Activated T-helper 1 cell treated with anti-CD3 and anti-CD28 coated beads, Interleukin-2, amount 50 U/mL, for 16 hours (primary cell): ENCODE data around the gene RTN1.
"Not testable (repeated sequence)": the region's sequence is repeated elsewhere in the genome, so short reads cannot be mapped to it uniquely, and the experiment has no call there.

Experiments used
- DNase-seq, 2 donors: peaks; one replicate each; pipeline ENCODE4 v3.0.0-alpha.2; 2020; ENCODE audit warnings: low read depth in 1 of 2, low spot score in 1 of 2

The RTN1 gene

DNA sequence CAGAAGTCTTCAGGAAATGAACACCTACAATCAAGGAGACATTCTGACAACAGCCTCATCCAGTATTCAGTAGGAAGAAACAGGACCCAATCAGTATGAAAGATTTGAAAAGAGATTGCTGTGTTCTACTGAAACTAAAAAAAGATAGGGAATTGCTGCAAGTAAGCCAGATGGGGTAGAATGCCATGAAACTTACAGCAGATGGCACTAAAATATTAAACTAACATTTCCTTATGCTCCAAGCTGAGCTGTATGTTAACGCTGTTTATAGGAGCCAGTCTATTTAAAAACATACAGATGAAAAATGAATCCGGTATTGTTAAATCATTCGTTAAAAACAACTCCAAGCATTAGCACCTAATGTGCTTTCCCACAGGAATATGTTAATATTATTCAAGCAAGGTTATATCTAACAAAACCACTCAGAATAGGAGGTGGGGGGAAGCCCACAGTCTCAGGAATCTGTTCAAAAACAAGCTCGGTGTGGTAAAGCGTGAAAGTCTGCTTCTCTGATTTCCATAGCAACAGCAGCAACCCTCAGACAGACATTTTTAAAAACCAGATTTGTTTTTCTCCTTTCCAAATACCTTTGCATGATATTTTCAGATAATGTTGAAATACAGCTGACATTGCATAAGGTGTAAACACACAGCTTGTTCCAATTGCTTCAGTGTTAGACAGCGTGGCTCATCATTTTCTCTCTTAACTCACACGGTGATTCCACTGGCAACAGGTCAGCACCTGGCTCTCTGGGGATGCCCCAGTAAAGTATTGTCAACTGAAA is 162.6 kb downstream of the RTN1 start:
- no peak for DNase-seq

DNA sequence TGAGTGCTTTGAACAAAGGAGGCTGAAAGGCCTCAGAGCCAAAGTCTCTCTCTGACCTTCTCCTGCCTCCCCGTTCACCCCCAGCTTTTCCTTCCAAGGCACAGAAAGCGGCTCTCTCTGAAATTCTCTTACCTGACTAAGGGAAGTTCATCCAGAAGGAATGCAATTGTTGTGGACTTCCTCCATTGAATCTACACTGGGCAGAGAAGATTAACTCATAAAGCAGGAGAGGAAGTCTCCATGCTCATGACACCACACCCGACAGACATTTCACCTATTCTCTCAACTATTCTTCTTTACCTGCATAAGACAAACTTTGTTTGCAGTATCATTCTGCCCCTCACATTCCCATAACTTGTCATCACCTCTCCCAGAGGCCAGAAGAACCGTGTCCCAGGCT is 164.7 kb downstream of the RTN1 start:
- no peak for DNase-seq

DNA sequence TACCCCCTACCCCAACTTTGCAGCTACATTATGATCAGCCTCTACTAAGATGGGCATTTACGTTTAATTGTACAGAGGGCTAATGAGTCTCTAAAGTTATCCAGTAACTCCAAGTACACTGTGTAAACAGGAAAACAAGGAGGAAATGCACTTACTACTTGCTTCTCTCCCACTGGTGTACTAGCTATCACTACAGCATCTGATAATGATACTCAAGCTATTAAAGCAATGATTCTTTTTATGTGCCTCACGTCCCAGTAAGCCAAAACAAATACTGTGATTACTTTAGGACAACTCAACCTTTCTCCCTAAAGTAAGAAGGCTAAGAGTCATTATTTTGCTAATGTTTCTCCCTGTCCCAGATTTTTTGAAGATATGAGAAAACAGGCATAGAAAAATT is 165.3 kb downstream of the RTN1 start:
- no peak for DNase-seq

- DNase-seq, result no peak
Observed at GRCh38 chr14:59704054-59704645, 166.4 kb downstream of the RTN1 start.

DNA sequence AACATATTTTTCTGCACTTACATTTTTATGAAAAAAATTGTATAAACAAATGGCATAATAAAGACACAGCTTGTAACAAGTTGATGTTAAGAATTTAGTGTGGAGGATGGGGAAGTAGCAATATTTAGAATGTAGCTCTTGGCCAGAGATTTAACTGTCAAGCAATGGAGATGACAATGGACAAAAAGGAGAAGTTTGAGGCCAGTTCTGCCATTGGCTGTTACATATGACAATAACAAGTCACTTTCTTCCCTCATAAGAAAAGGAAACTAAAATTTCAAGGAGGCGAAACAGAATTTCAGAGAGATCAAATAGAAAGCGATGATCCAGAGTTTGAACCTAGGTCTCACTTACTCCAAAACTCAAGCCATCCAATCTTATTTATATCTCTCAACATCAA is 171.1 kb downstream of the RTN1 start:
- no peak for DNase-seq

GRCh38 chr14:59698793-59699192 is 171.8 kb downstream of the RTN1 start:
- no peak for DNase-seq

- DNase-seq, result no peak
Observed at GRCh38 chr14:59695198-59695597, 175.4 kb downstream of the RTN1 start.

DNA sequence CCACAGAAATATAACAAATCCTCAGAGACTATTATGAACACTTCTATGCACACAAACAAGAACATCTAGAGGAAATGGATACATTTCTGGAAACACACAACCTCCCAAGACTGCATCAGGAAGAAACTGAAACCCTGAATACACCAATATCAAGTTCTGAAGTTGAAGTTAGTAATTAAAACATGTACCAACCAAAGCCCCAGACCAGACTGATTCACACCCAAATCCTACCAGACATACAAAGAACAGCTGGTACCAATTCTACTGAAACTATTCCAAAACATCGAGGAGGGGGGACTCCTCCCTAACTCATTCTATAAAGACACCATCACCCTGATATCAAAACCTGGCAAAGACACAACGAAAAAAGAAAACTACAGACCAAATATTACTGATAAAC is 179.3 kb downstream of the RTN1 start:
- DNase-seq, result no peak

DNA sequence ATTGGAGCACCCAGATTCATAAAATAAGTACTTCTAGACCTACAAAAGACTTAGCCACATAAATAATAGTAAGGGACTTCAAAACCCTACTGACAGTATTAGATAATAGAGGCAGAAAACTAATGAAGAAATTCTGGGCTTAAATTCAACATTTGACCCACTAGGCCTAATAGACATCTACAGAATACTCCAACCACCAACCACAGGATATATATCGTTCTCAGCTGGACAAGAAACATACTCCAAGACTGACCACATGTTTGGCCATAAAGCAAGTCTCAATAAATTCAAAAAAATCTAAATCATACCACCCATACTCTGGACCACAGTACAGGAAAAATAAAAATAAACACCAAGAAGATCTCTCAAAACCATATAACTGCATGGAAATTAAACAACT is 180.2 kb downstream of the RTN1 start:
- no peak for DNase-seq

DNA sequence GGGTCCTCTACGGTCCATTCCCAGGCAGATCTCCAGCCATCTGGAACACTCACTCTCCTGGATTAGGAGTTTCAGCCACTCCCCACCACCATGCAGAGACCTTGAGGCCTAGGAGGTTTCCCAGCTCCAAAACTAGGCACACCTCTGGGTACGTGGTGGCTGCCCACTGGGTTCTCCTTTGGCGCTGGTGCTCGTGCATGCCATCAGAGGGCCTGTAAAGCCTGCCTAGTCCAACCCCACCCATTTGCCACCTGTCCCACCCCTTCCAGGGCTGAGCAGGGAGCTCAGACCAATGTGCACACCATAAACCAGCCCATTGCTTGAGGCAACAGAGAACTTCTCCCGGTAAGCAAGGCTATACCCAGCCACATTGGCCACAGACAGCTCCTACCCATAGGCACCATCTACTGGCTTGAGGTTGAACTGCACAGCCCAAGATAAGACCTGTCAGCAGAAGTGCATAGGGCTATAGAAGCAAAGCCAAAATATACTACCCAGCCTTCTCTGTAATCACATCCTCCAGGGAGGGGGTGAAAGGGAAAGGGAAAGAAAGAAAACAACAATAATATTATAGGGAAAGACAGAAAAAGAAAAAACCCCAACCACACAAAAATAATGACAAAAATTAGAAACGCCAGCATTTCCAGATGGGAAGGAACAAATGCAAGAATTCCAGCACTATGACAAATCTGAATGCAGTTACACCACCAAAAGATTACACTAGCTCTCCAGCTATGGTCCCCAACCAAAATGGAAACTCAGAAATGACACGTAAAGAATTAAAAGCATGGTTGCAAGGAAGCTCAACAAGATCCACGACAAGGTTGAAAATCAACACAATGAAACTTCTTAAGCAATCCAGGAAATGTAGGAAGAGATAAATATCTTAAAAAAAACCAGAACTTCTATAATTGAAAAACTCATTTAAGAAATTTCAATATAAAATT is 182.1 kb downstream of the RTN1 start:
- no peak for DNase-seq

DNA sequence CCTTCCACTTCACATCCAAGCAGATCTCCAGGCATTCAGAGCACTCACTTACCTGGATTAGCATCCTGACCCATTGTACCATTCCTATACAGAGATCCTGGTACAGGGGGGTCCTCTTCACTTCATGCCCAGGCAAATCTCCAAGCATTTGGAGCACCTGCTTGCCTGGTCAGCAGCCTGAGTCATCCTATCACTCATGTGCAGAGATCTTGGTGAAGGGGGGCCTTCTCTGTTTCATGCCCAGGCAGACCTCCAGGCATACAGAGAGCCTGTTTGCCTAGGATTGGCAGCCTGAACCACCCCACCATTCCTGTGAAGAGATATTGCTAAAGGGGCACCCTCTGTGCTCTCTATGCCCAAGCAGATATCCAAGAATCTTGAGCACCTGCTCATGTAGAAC is 182.9 kb downstream of the RTN1 start:
- no peak for DNase-seq

GRCh38 chr14:59679872-59680271 is 190.7 kb downstream of the RTN1 start:
- DNase-seq, result no peak

- DNase-seq, result no peak
Observed at GRCh38 chr14:59678352-59678751, 192.2 kb downstream of the RTN1 start.

GRCh38 chr14:59677771-59678231 is 192.8 kb downstream of the RTN1 start:
- no peak for DNase-seq

DNA sequence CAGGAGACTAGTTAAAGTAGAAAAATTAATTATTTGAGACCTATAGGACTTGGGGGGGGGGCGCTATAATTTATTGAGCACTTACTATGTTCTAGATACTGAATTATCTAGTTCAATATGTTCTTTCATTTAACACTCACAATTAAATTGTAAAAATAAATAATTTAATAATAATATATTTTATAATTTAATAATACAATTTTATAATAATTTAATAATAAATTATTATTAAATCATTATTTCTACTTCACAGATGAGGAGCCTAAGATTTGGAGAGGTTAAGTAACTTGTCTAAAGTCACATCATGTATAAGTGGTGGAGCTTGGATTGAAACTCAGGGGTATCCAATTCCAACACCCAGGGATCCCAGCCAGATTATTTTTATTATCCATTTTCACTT is 195.2 kb downstream of the RTN1 start:
- DNase-seq, result no peak

- no peak for DNase-seq
Observed at GRCh38 chr14:59664741-59665140, 205.8 kb downstream of the RTN1 start.

DNA sequence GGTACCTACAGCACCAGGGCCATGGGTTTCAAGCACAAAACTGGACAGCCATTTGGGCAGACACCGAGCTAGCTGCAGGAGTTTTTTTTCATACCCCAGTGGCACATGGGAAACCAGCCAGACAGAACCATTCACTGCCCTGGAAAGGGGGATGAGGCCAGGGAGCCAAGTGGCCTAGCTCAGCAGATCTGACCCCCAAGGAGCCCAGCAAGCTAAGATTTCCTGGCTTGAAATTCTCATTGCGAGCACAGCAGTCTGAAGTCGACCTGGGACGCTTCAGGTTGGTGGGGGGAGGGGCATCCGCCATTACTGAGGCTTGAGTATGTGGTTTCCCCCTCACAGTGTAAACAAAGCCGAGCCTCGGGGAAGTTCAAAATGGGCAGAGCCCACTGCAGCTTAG is 212.8 kb downstream of the RTN1 start:
- DNase-seq, result no peak

- no peak for DNase-seq
Observed at GRCh38 chr14:59656473-59656872, 214.1 kb downstream of the RTN1 start.

- not testable (repeated sequence) for DNase-seq
Observed at GRCh38 chr14:59654131-59654530, 216.4 kb downstream of the RTN1 start.

GRCh38 chr14:59646832-59647231 is 223.7 kb downstream of the RTN1 start:
- not testable (repeated sequence) for DNase-seq

DNA sequence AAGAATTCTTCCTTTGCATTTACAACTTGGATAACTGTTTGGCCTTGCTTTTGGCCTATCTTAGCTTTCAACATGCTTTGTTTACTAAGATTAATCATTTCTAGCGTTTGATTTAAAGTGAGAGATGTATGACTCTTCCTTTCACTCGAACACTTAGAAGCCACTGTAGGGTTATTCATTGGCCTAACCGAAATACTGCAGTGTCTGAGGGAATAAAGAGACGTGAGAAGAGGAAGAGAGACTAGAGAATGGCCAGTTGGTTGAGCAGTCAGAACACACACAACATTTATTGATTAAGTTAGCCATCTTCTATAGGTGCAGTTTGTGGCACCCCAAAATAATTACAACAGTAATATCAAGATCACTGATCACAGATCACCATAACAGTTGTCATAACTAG is 231.7 kb downstream of the RTN1 start:
- DNase-seq, result no peak

DNA sequence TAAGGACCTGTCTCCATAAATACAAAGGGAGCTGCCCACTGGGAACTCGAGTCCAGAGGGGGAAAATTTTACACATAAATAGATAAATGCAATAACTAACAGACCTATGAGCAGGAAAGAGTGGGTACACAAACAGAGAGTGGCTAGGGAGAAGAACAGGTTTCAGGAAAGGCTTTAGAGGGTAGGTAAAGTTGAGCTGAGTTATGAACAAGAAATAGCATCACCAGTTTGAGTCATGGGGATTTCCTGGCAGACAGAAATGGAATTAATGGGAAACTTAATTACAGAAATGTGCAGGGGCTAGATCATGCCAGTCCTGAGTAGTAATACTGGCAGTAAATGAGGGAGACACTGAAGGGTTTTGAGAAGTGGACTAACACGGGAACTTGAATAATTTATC is 236.0 kb downstream of the RTN1 start:
- no peak for DNase-seq
